KMS-11 (cell line): ENCODE data around the gene CACNB4.
"Not testable (repeated sequence)": the region's sequence is repeated elsewhere in the genome, so short reads cannot be mapped to it uniquely, and the experiment has no call there.

Experiments used
- H2AFZ ChIP-seq: fragments of 200-600 bp; sonication (generic); 2 replicates; pipeline ENCODE4 v1.6.1; 2016; ENCODE audit warnings: antibody characterized with exemption, mixed run types, low read depth
- H3K27ac ChIP-seq: fragments of 200-600 bp; sonication (generic); 2 replicates; pipeline ENCODE4 v1.6.1; 2016; ENCODE audit warnings: mild to moderate bottlenecking, mixed run types
- H3K27me3 ChIP-seq: fragments of 200-600 bp; sonication (generic); 2 replicates; pipeline ENCODE4 v1.6.1; 2017; ENCODE audit warnings: mild to moderate bottlenecking, low read depth, mixed run types, moderate library complexity; ENCODE audit not compliant: insufficient read depth
- H3K36me3 ChIP-seq: fragments of 200-600 bp; sonication (generic); 2 replicates; pipeline ENCODE4 v1.6.1; 2017; ENCODE audit warnings: mild to moderate bottlenecking, mixed run types; ENCODE audit not compliant: insufficient read depth
- H3K4me1 ChIP-seq: fragments of 200-600 bp; sonication (generic); 2 replicates; pipeline ENCODE4 v1.6.1; 2016; ENCODE audit warnings: mild to moderate bottlenecking, low read depth, mixed run types; ENCODE audit not compliant: poor library complexity, severe bottlenecking
- H3K4me2 ChIP-seq: fragments of 200-600 bp; sonication (generic); 2 replicates; pipeline ENCODE4 v1.7.0; 2016; ENCODE audit warnings: mild to moderate bottlenecking, mixed run types
- H3K4me3 ChIP-seq: fragments of 200-600 bp; sonication (generic); IDR thresholded peaks from 2 replicates; pipeline ENCODE4 v1.6.1; 2017; ENCODE audit warnings: low read depth, low read length, mixed read lengths; ENCODE audit not compliant: insufficient read depth
- H3K79me2 ChIP-seq: fragments of 200-600 bp; sonication (generic); 2 replicates; pipeline ENCODE4 v1.6.1; 2016; ENCODE audit warnings: low read depth, mixed run types; ENCODE audit not compliant: insufficient read depth
- H3K9ac ChIP-seq: fragments of 200-600 bp; sonication (generic); 2 replicates; pipeline ENCODE4 v1.6.1; 2016; ENCODE audit warnings: mild to moderate bottlenecking, mixed run types
- H4K20me1 ChIP-seq: fragments of 200-600 bp; sonication (generic); 2 replicates; pipeline ENCODE4 v1.6.1; 2016; ENCODE audit warnings: mild to moderate bottlenecking, mixed run types; ENCODE audit not compliant: insufficient read depth
- CTCF ChIP-seq: fragments of 200-600 bp; sonication (generic); conservative IDR thresholded peaks from 2 replicates; pipeline ENCODE4 v1.6.1; 2017; ENCODE audit warnings: low read depth, mild to moderate bottlenecking, antibody characterized with exemption, low read length, moderate library complexity, mixed read lengths

Gene CACNB4

GRCh38 chr2:151945602-151946001, 153.2 kb downstream of the CACNB4 start:
- H3K4me2 ChIP-seq = no peak overlapping the region
- H3K9ac ChIP-seq = no peak overlapping the region
- H3K36me3 ChIP-seq = no peaks in the 10 kb centered on the region
- H3K4me1 ChIP-seq = no peaks in the 10 kb centered on the region
- no peaks in the 10 kb centered on the region for H3K79me2 ChIP-seq
- H2AFZ ChIP-seq = no peak overlapping the region
- H3K4me3 ChIP-seq = no peak overlapping the region
- H4K20me1 ChIP-seq = no peaks in the 10 kb centered on the region
- no peak for TF ChIP-seq CTCF
- H3K27ac ChIP-seq = no peak overlapping the region
- H3K27me3 ChIP-seq = no peaks in the 10 kb centered on the region

- no peaks in the 10 kb centered on the region for H3K79me2 ChIP-seq
- no peak overlapping the region for H3K9ac ChIP-seq
- H3K27me3 ChIP-seq = no peaks in the 10 kb centered on the region
- no peak overlapping the region for H2AFZ ChIP-seq
- no peak overlapping the region for H3K4me3 ChIP-seq
- no peak overlapping the region for H3K4me2 ChIP-seq
- no peak for TF ChIP-seq CTCF
- no peaks in the 10 kb centered on the region for H4K20me1 ChIP-seq
- H3K27ac ChIP-seq = no peak overlapping the region
- no peaks in the 10 kb centered on the region for H3K4me1 ChIP-seq
- H3K36me3 ChIP-seq = no peaks in the 10 kb centered on the region
These were observed 153.7 kb downstream of the CACNB4 start for GRCh38 chr2:151945186-151945585.

GRCh38 chr2:151943461-151943860, 155.4 kb downstream of the CACNB4 start:
- TF ChIP-seq CTCF = no peak
- Histone ChIP-seq H2AFZ (no peak overlapping the region), H3K79me2 (no peaks in the 10 kb centered on the region), H3K9ac (no peak overlapping the region), H3K36me3 (no peaks in the 10 kb centered on the region), H3K4me3 (no peak overlapping the region), H3K4me2 (no peak overlapping the region), H3K27me3 (no peaks in the 10 kb centered on the region), H4K20me1 (no peaks in the 10 kb centered on the region), H3K27ac (no peak overlapping the region), H3K4me1 (no peaks in the 10 kb centered on the region)

GRCh38 chr2:151942540-151943205, 156.2 kb downstream of the CACNB4 start:
- not testable (repeated sequence) for H3K9ac ChIP-seq, H3K4me3 ChIP-seq, H3K4me2 ChIP-seq, H3K36me3 ChIP-seq, H3K4me1 ChIP-seq, H3K27ac ChIP-seq, H4K20me1 ChIP-seq, H3K79me2 ChIP-seq, H3K27me3 ChIP-seq, H2AFZ ChIP-seq

GRCh38 chr2:151937966-151938365, 160.9 kb downstream of the CACNB4 start:
- no peak overlapping the region for H3K9ac ChIP-seq
- H3K27me3 ChIP-seq = no peaks in the 10 kb centered on the region
- H2AFZ ChIP-seq = no peak overlapping the region
- no peak overlapping the region for H3K27ac ChIP-seq
- no peak overlapping the region for H3K4me2 ChIP-seq
- H3K4me3 ChIP-seq = no peak overlapping the region
- H4K20me1 ChIP-seq = no peaks in the 10 kb centered on the region
- no peak for TF ChIP-seq CTCF
- H3K36me3 ChIP-seq = no peaks in the 10 kb centered on the region
- H3K4me1 ChIP-seq = no peaks in the 10 kb centered on the region
- no peaks in the 10 kb centered on the region for H3K79me2 ChIP-seq
